Endothelial cell of umbilical vein (primary cell): ENCODE data around the gene CAMSAP1.

ENCODE experiments used
- CTCF ChIP-seq, 2 donors: IDR thresholded peaks; 1 replicate in 1 of 2; 2 replicates in 1 of 2; pipeline ENCODE4 v1.5.1; 2011; ENCODE audit warnings: low read length in 2 of 2, mild to moderate bottlenecking in 2 of 2, moderate library complexity in 2 of 2, control low read depth in 1 of 2, inconsistent platforms in 1 of 2, low read depth in 1 of 2; ENCODE audit not compliant: insufficient read depth in 1 of 2; ENCODE audit errors: extremely low read depth in 1 of 2
- EZH2 ChIP-seq: IDR thresholded peaks from 2 replicates; pipeline ENCODE4 v1.6.1; 2012; ENCODE audit warnings: borderline replicate concordance, low read depth, mild to moderate bottlenecking, moderate library complexity, low read length, inconsistent platforms; ENCODE audit not compliant: severe bottlenecking
- FOS ChIP-seq: IDR thresholded peaks from 2 replicates; pipeline ENCODE4 v1.6.1; 2011; ENCODE audit warnings: mild to moderate bottlenecking, low read length, moderate library complexity, borderline replicate concordance; ENCODE audit not compliant: insufficient read depth
- GATA2 ChIP-seq: IDR thresholded peaks from 2 replicates; pipeline ENCODE4 v1.7.0; 2011; ENCODE audit warnings: low read depth, mild to moderate bottlenecking, moderate library complexity, mixed read lengths, low read length; ENCODE audit not compliant: insufficient read length, insufficient read depth
- MAX ChIP-seq: IDR thresholded peaks from 2 replicates; pipeline ENCODE4 v1.6.1; 2011; ENCODE audit not compliant: insufficient read depth, insufficient read length
- MYC ChIP-seq: IDR thresholded peaks from one replicate; pipeline ENCODE4 v1.6.1; 2011; ENCODE audit warnings: mild to moderate bottlenecking, low read depth, low read length
- POLR2A ChIP-seq: IDR thresholded peaks from 2 replicates; pipeline ENCODE4 v1.6.1; 2012; ENCODE audit warnings: low read depth, mild to moderate bottlenecking, control low read depth, low read length
- POLR2AphosphoS5 ChIP-seq: IDR thresholded peaks from 2 replicates; pipeline ENCODE4 v1.6.1; 2012; ENCODE audit warnings: low read depth, mild to moderate bottlenecking, control low read depth, low read length, moderate library complexity; ENCODE audit not compliant: insufficient read depth

- no peak for TF ChIP-seq POLR2A
- TF ChIP-seq POLR2AphosphoS5 = no peak
- no peak for TF ChIP-seq CTCF (IDR thresholded peaks at IDR 0.05; ENCODE audit: extremely low read depth in 1 of 2, insufficient read depth in 1 of 2, low read depth in 1 of 2, low read length in 2 of 2)
- TF ChIP-seq EZH2 = no peak
- TF ChIP-seq MAX = no peak
- no peak for TF ChIP-seq GATA2
- no peak for TF ChIP-seq MYC
- no peak for TF ChIP-seq FOS
Observed at GRCh38 chr9:135812961-135813360, 94.4 kb downstream of the CAMSAP1 start.
